ENCODE results near the gene ECT2L. TPM values are rescaled to one million over a fixed set of nuclear protein-coding genes. Genes with fewer than 3 reads are reported as not detected.

Gene ECT2L
- total RNA-seq, result not detected
- long read RNA-seq, result 0 reads

GRCh38 chr6:138795809-138796603, at the start of gene ECT2L:
Gene ECT2L, plus strand, starts transcription at chr6:138796087. Its CDS starts 17,188 bp downstream, at chr6:138813275.
- DNase-seq (peak; percentile 90 to 91), ATAC-seq (peak; percentile 100)
- intact Hi-C loops (cut with DNase I, micrococcal nuclease), result no loop called here

- ATAC-seq (no peak), DNase-seq (no peak)
- intact Hi-C loops (cut with DNase I, micrococcal nuclease), result no loop called here
Measured at GRCh38 chr6:138752017-138752416, 43.9 kb upstream of the ECT2L start.

- intact Hi-C loops (cut with DNase I, micrococcal nuclease), result no loop called here
- DNase-seq (no peak), ATAC-seq (no peak)
Measured at GRCh38 chr6:138757136-138757535, 38.8 kb upstream of the ECT2L start.

- intact Hi-C loops (cut with DNase I, micrococcal nuclease), result loop anchor here in 1 of 2 donors (10.0 kb wide), 2 partner anchors 171 to 651 kb away; no protein-coding TSS in a partner anchor
- DNase-seq (no peak), ATAC-seq (no peak)
Measured at GRCh38 chr6:138765896-138766655, 29.8 kb upstream of the ECT2L start.

- DNase-seq (no peak), ATAC-seq (no peak)
- intact Hi-C loops (cut with DNase I, micrococcal nuclease), result loop anchor here in 1 of 2 donors (10.0 kb wide), 2 partner anchors 174 to 654 kb away; no protein-coding TSS in a partner anchor
Measured at GRCh38 chr6:138769102-138769676, 26.7 kb upstream of the ECT2L start.

- intact Hi-C loops (cut with DNase I, micrococcal nuclease), result no loop called here
- ATAC-seq (no peak), DNase-seq (no peak)
Measured at GRCh38 chr6:138772596-138773176, 23.2 kb upstream of the ECT2L start.

- DNase-seq, result peak; percentile 95
- intact Hi-C loops (cut with DNase I, micrococcal nuclease), result no loop called here
- ATAC-seq, result peak; percentile 96
Measured at GRCh38 chr6:138773177-138774091, 22.5 kb upstream of the ECT2L start, which contains the start of gene CCDC28A. Gene CCDC28A, plus strand, starts transcription at chr6:138773769. Its CDS starts 2,352 bp downstream, at chr6:138776121.

- ATAC-seq, result no peak
- intact Hi-C loops (cut with DNase I, micrococcal nuclease), result no loop called here
- no peak for DNase-seq
Measured at GRCh38 chr6:138774370-138774769, 21.5 kb upstream of the ECT2L start.

GRCh38 chr6:138776659-138777058, 19.2 kb upstream of the ECT2L start:
- DNase-seq (no peak), ATAC-seq (no peak)
- intact Hi-C loops (cut with DNase I, micrococcal nuclease), result no loop called here

GRCh38 chr6:138778331-138778730, 17.6 kb upstream of the ECT2L start:
- ATAC-seq (no peak), DNase-seq (no peak)
- intact Hi-C loops (cut with DNase I, micrococcal nuclease), result no loop called here

GRCh38 chr6:138782243-138782642, 13.6 kb upstream of the ECT2L start:
- DNase-seq (no peak), ATAC-seq (no peak)
- intact Hi-C loops (cut with DNase I, micrococcal nuclease), result no loop called here

- ATAC-seq, result no peak
- DNase-seq, result no peak
- intact Hi-C loops (cut with DNase I, micrococcal nuclease), result no loop called here
Measured at GRCh38 chr6:138785079-138785478, 10.8 kb upstream of the ECT2L start.

- intact Hi-C loops (cut with DNase I, micrococcal nuclease), result no loop called here
- ATAC-seq, result no peak
- no peak for DNase-seq
Measured at GRCh38 chr6:138785980-138786379, 9.9 kb upstream of the ECT2L start.

- ATAC-seq (no peak), DNase-seq (no peak)
- intact Hi-C loops (cut with DNase I, micrococcal nuclease), result no loop called here
Measured at GRCh38 chr6:138787138-138787537, 8.7 kb upstream of the ECT2L start.

- no peak for DNase-seq
Measured at GRCh38 chr6:138796771-138797170, 884 bp downstream of the ECT2L start.

GRCh38 chr6:138797806-138798446, 2.0 kb downstream of the ECT2L start:
- no peak for DNase-seq
- no peak for ATAC-seq

More at GRCh38 chr6:138796771-138797170, 884 bp downstream of the ECT2L start:
- no peak for ATAC-seq
- intact Hi-C loops (cut with DNase I, micrococcal nuclease), result no loop called here

GRCh38 chr6:138800377-138801150, 4.7 kb downstream of the ECT2L start:
- intact Hi-C loops (cut with DNase I, micrococcal nuclease), result no loop called here
- no peak for DNase-seq
- ATAC-seq, result no peak

More at GRCh38 chr6:138797806-138798446, 2.0 kb downstream of the ECT2L start:
- intact Hi-C loops (cut with DNase I, micrococcal nuclease), result no loop called here
